PC-9 (cell line): ENCODE measurements around the gene ANTXR2.

Source experiments
- EZH2 ChIP-seq: fragments of 200-600 bp; sonication (generic); IDR thresholded peaks from 2 replicates; pipeline ENCODE4 v1.8.0; 2017; ENCODE audit warnings: antibody characterized with exemption, low read depth
- TF ChIP-seq, protein P1 (sequence below): fragments of 200-600 bp; sonication (generic); conservative IDR thresholded peaks from 2 replicates; pipeline ENCODE4 v1.6.1; 2017; ENCODE audit warnings: mixed run types, antibody characterized with exemption, mild to moderate bottlenecking, moderate library complexity

DNA sequence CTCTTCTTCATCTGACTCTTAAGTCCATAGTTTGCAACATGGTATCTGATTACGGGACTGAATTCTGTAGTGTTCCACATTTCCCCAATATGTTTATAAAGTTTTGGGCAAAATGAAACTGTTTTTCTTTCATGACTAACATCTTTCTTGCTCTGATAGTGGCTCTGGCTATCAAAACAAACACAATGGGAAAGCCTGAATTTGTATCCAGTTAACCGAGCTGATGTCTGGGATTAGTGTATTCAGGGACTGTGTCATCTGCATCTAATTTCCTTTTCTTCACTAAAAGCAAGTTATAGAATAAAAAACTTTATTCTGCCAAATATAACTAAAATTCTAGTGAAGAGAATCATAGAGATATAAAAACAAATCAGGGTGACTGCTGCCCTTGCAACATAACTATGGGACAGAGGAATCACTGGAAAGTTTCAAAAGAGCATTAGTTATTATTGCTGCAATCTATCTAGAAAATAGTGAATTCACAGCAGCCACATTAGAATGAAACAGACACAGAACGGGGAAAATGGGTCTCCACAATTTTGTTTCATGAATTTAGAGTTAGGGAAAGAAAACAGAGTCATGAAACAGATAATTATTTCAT is 61.3 kb downstream of the ANTXR2 start:
- TF ChIP-seq, protein P1, sequence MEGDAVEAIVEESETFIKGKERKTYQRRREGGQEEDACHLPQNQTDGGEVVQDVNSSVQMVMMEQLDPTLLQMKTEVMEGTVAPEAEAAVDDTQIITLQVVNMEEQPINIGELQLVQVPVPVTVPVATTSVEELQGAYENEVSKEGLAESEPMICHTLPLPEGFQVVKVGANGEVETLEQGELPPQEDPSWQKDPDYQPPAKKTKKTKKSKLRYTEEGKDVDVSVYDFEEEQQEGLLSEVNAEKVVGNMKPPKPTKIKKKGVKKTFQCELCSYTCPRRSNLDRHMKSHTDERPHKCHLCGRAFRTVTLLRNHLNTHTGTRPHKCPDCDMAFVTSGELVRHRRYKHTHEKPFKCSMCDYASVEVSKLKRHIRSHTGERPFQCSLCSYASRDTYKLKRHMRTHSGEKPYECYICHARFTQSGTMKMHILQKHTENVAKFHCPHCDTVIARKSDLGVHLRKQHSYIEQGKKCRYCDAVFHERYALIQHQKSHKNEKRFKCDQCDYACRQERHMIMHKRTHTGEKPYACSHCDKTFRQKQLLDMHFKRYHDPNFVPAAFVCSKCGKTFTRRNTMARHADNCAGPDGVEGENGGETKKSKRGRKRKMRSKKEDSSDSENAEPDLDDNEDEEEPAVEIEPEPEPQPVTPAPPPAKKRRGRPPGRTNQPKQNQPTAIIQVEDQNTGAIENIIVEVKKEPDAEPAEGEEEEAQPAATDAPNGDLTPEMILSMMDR, result no peak
- TF ChIP-seq EZH2, result no peak
